ENCODE measurements around the gene PLEKHB2. TPM values are rescaled to one million over a fixed set of nuclear protein-coding genes. Genes with fewer than 3 reads are reported as not detected.
"Not testable (repeated sequence)": the region's sequence is repeated elsewhere in the genome, so short reads cannot be mapped to it uniquely, and the experiment has no call there.

The PLEKHB2 gene
- total and polyA plus RNA-seq, 4 donors: 23.4 to 93.6 (median 75.4) TPM

DNA sequence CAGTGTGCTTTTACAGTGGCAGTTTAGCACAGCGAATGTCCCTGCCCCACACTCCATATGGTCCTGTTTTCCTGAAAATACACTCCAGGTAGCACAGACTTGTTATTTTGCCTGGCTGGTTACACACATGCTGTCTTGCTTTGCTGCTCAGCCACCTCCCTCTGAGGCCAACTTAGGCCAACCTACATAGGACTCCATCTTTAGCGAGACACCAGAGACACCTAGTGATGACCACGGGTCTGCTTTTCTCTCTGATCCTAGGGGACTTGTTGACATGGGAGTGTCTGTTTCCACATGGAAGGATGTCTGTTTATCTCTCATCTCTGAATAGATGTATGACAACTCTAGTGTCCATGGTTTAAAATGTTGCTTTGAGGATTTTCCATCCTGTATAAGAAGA lies 43.3 kb downstream of the PLEKHB2 start:
- H3K4me1 ChIP-seq (ENCODE audit: control insufficient read depth in 5 of 5, insufficient read depth in 5 of 5, low read length in 5 of 5): peaks cover 0 to 1% (median 0%) of the 10 kb centered on the region in 5 donors
- no peak for ATAC-seq (ENCODE audit: insufficient read depth, low FRiP score)
- WGBS, 2 donors: 84 to 87% methylated on average over 3 of the region's 3 CpGs
- no peak for DNase-seq
- no peak overlapping the region for H3K4me3 ChIP-seq
- no peaks in the 10 kb centered on the region for H3K27me3 ChIP-seq (ENCODE audit: control insufficient read depth in 3 of 3, insufficient read depth in 3 of 3, low read length in 2 of 3)
- H3K9me3 ChIP-seq (ENCODE audit: control insufficient read depth in 4 of 4, insufficient read depth in 3 of 4, low read length in 3 of 4): no peaks in the 10 kb centered on the region
- no peak overlapping the region for H3K27ac ChIP-seq (ENCODE audit: low read depth in 1 of 2, low read length in 1 of 2)
- no peak overlapping the region for H3K9ac ChIP-seq (ENCODE audit: insufficient read depth in 1 of 2, low read length in 2 of 2)
- TF ChIP-seq, protein P1, sequence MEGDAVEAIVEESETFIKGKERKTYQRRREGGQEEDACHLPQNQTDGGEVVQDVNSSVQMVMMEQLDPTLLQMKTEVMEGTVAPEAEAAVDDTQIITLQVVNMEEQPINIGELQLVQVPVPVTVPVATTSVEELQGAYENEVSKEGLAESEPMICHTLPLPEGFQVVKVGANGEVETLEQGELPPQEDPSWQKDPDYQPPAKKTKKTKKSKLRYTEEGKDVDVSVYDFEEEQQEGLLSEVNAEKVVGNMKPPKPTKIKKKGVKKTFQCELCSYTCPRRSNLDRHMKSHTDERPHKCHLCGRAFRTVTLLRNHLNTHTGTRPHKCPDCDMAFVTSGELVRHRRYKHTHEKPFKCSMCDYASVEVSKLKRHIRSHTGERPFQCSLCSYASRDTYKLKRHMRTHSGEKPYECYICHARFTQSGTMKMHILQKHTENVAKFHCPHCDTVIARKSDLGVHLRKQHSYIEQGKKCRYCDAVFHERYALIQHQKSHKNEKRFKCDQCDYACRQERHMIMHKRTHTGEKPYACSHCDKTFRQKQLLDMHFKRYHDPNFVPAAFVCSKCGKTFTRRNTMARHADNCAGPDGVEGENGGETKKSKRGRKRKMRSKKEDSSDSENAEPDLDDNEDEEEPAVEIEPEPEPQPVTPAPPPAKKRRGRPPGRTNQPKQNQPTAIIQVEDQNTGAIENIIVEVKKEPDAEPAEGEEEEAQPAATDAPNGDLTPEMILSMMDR (IDR thresholded peaks at IDR 0.05; ENCODE audit: control extremely low read depth, extremely low read depth): no peak
- peaks cover 4 to 26% (median 8%) of the 10 kb centered on the region in 4 donors for H3K36me3 ChIP-seq (ENCODE audit: control insufficient read depth in 4 of 4, insufficient read depth in 4 of 4, low read length in 4 of 4)

DNA sequence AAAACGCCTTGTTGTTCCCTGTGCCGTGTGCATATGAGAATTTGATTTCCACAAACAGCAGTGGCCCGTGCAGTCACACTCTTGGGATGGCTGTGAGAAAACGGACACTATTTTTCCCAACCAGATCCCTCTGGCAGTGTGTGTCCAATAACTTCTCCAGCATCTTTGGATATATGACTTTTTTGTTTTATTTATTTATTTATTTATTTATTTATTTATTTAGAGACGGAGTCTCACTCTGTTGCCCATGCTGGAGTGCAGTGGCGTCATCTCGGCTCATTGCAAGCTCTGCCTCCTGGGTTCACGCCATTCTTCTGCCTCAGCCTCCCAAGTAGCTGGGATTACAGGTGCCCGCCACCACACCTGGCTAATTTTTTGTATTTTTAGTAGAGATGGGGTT lies 45.0 kb downstream of the PLEKHB2 start:
- not testable (repeated sequence) for H3K9me3 ChIP-seq (ENCODE audit: control insufficient read depth in 4 of 4, insufficient read depth in 3 of 4, low read length in 3 of 4); H3K4me3 ChIP-seq; DNase-seq; H3K4me1 ChIP-seq (ENCODE audit: control insufficient read depth in 5 of 5, insufficient read depth in 5 of 5, low read length in 5 of 5); H3K27me3 ChIP-seq (ENCODE audit: control insufficient read depth in 3 of 3, insufficient read depth in 3 of 3, low read length in 2 of 3); H3K9ac ChIP-seq (ENCODE audit: insufficient read depth in 1 of 2, low read length in 2 of 2); ATAC-seq (ENCODE audit: insufficient read depth, low FRiP score); H3K27ac ChIP-seq (ENCODE audit: low read depth in 1 of 2, low read length in 1 of 2)
- WGBS, 2 donors: 98 to 99% methylated on average over 9 of the region's 9 CpGs
- peaks cover under 1 to 19% (median 7%) of the 10 kb centered on the region in 4 donors for H3K36me3 ChIP-seq (ENCODE audit: control insufficient read depth in 4 of 4, insufficient read depth in 4 of 4, low read length in 4 of 4)

DNA sequence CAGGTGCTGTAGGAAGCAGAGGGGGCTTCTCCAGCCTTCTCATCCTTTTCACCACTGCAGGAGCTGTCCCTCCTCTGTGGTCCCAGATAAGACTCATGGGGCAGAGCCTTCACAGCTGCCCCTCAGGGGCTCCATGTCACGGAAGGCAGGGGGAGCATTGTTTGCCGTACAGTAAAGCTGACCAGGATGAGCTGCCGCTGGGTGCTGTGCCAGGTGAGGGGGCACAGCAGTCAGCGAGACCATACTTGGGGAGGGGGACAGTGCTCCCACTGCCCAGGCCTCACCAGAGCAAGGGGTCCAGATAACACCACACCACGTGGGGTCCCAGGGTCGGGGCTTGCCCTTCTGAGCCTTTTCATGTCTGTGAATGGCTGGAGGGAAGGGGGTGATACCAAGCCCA lies 46.3 kb downstream of the PLEKHB2 start:
- Histone ChIP-seq H3K36me3 (ENCODE audit: control insufficient read depth in 4 of 4, insufficient read depth in 4 of 4, low read length in 4 of 4) (peaks cover 0 to 19% (median 7%) of the 10 kb centered on the region in 4 donors), H3K27ac (ENCODE audit: low read depth in 1 of 2, low read length in 1 of 2) (no peak overlapping the region), H3K27me3 (ENCODE audit: control insufficient read depth in 3 of 3, insufficient read depth in 3 of 3, low read length in 2 of 3) (no peaks in the 10 kb centered on the region), H3K9ac (ENCODE audit: insufficient read depth in 1 of 2, low read length in 2 of 2) (no peak overlapping the region), H3K4me1 (ENCODE audit: control insufficient read depth in 5 of 5, insufficient read depth in 5 of 5, low read length in 5 of 5) (peaks cover 0 to 1% (median 0%) of the 10 kb centered on the region in 5 donors), H3K4me3 (no peak overlapping the region), H3K9me3 (ENCODE audit: control insufficient read depth in 4 of 4, insufficient read depth in 3 of 4, low read length in 3 of 4) (no peaks in the 10 kb centered on the region)
- ATAC-seq (ENCODE audit: insufficient read depth, low FRiP score) (no peak), DNase-seq (no peak)
- 92 to 93% methylated on average over 6 of the region's 6 CpGs for WGBS, 2 donors
- TF ChIP-seq, protein P1 (IDR thresholded peaks at IDR 0.05; ENCODE audit: control extremely low read depth, extremely low read depth): no peak

DNA sequence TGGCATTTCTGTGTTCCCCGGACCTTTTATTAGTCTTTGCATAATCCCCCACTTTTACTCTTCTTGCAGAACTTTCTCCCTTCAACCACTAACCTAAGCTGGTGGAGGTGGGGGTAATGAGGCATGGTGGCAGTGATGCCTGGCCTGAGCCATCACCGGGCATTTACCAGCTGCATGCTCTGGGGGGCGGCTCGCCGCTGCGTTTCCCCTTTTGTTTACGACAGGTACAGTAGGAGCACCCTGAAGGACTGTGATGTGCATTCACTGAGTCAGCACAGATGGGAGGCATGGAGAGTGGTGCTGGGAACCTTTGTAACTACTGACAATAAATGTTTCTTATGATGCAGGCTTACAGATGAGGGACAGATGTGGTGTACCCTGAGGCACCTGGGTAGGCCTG lies 46.9 kb downstream of the PLEKHB2 start:
- TF ChIP-seq, protein P1 (IDR thresholded peaks at IDR 0.05; ENCODE audit: control extremely low read depth, extremely low read depth): no peak
- H3K9ac ChIP-seq (ENCODE audit: insufficient read depth in 1 of 2, low read length in 2 of 2): no peak overlapping the region
- 53 to 56% methylated on average over 7 of the region's 7 CpGs for WGBS, 2 donors
- DNase-seq: no peak
- no peak for ATAC-seq (ENCODE audit: insufficient read depth, low FRiP score)
- H3K36me3 ChIP-seq (ENCODE audit: control insufficient read depth in 4 of 4, insufficient read depth in 4 of 4, low read length in 4 of 4): peaks cover 0 to 17% (median 5%) of the 10 kb centered on the region in 4 donors
- H3K4me1 ChIP-seq (ENCODE audit: control insufficient read depth in 5 of 5, insufficient read depth in 5 of 5, low read length in 5 of 5): peaks cover 0 to under 1% (median 0%) of the 10 kb centered on the region in 5 donors
- no peak overlapping the region for H3K4me3 ChIP-seq
- no peaks in the 10 kb centered on the region for H3K9me3 ChIP-seq (ENCODE audit: control insufficient read depth in 4 of 4, insufficient read depth in 3 of 4, low read length in 3 of 4)
- no peaks in the 10 kb centered on the region for H3K27me3 ChIP-seq (ENCODE audit: control insufficient read depth in 3 of 3, insufficient read depth in 3 of 3, low read length in 2 of 3)
- H3K27ac ChIP-seq (ENCODE audit: low read depth in 1 of 2, low read length in 1 of 2): no peak overlapping the region

Measured in lung (tissue), 12 donors.